Stomach (tissue), 9 donors: ENCODE results near the gene PRR14L. TPM values are rescaled to one million over a fixed set of nuclear protein-coding genes. Genes with fewer than 3 reads are reported as not detected.
A peak's percentile ranks its signal among the peaks of the same experiment; 100 is the strongest.

Source experiments
- DNase-seq, 2 donors: peaks; one replicate each; pipeline versions ENCODE4 v3.0.0 to v3.0.0-alpha.2; 2013 to 2019
- H3K27ac ChIP-seq, 5 donors: fragments of 200-600 bp in 4 of 5; sonication (generic) in 4 of 5; one replicate each; pipeline ENCODE4 v1.5.1; 2013 to 2019; ENCODE audit warnings: mild to moderate bottlenecking in 1 of 5, moderate library complexity in 1 of 5
- H3K27me3 ChIP-seq, 3 donors: fragments of 200-600 bp; sonication (generic); one replicate each; pipeline ENCODE4 v1.5.1; 2017 to 2019; ENCODE audit warnings: mixed run types in 1 of 3
- H3K36me3 ChIP-seq, 4 donors: fragments of 200-600 bp; sonication (generic); 1 replicate in 3 of 4; 2 replicates in 1 of 4; pipeline ENCODE4 v1.5.1; 2016 to 2019
- H3K4me1 ChIP-seq, 4 donors: fragments of 200-600 bp; sonication (generic); one replicate each; pipeline ENCODE4 v1.5.1; 2016 to 2019
- H3K4me3 ChIP-seq, 4 donors: fragments of 200-600 bp; sonication (generic) in 3 of 4; one replicate each; pipeline ENCODE4 v1.5.1; 2016 to 2019; ENCODE audit warnings: mild to moderate bottlenecking in 1 of 4
- H3K9me3 ChIP-seq, 4 donors: fragments of 200-600 bp; sonication (generic); one replicate each; pipeline ENCODE4 v1.5.1; 2016 to 2019
- CTCF ChIP-seq, 7 experiments: fragments of 450-650 bp in 4 of 7; fragments of 200-600 bp in 3 of 7; sonication (generic) in 3 of 7; IDR thresholded peaks; one replicate each; pipeline ENCODE4 v1.5.1; 2016 to 2019; ENCODE audit warnings: antibody characterized with exemption in 7 of 7, control low read depth in 2 of 7, mild to moderate bottlenecking in 1 of 7
- EP300 ChIP-seq: sonication (generic); formaldehyde crosslinking; IDR thresholded peaks from one replicate; pipeline ENCODE4 v1.6.1; 2017; ENCODE audit warnings: antibody characterized with exemption
- POLR2A ChIP-seq, 4 donors: fragments of 450-650 bp; IDR thresholded peaks; one replicate each; pipeline ENCODE4 v1.6.1; 2016; ENCODE audit warnings: antibody characterized with exemption in 4 of 4, control low read depth in 2 of 4, mild to moderate bottlenecking in 1 of 4, moderate library complexity in 1 of 4
- POLR2AphosphoS5 ChIP-seq, 3 donors: sonication (generic); formaldehyde crosslinking; IDR thresholded peaks; one replicate each; pipeline ENCODE4 v1.6.1; 2016; ENCODE audit warnings: antibody characterized with exemption in 3 of 3
- WGBS, 5 donors: extraction: QIAGEN DNeasy Blood & Tissue Kit in 3 of 5; methylation state at CpG; one replicate each; pipeline versions ENCODE4 v1.1.5 to v1.1.7; 2013 to 2018; 5-methylcytosine and 5-hydroxymethylcytosine counted together
- intact Hi-C: fragments of 100-400 bp; cut with DNase I; formaldehyde crosslinking; loops from one replicate; pipeline ENCODE4 v1.15.1; 2023; ENCODE audit warnings: low total_unique reads
- polyA plus RNA-seq, 3 donors: library from polyadenylated mRNA; stranded (reverse); fragments of 200-250 nt; gene quantifications; one replicate each; pipeline ENCODE4 v1.2.3, GENCODE V29; 2013
- total RNA-seq, 5 donors: library from RNA; depleted of rRNA; stranded (reverse); fragments of >200 nt; gene quantifications; one replicate each; pipeline versions ENCODE4 v1.1.0 to v1.2.3, GENCODE V29; 2014 to 2016
- donor health status: healthy with polysubstance abuse.
- donor health status: Bipolar disorder and iron deficiency.
- donor health status: healthy.

PRR14L gene
- total and polyA plus RNA-seq, 8 donors: 4.0 to 193 (median 26.6) TPM

GRCh38 chr22:31692186-31692886 is 57.6 kb downstream of the PRR14L start:
- H3K4me3 ChIP-seq: no peak overlapping the region
- 94 to 100% (median 100%) methylated on average over 1 of the region's 1 CpG for WGBS, 5 donors
- no peak for DNase-seq
- no peaks in the 10 kb centered on the region for H3K27me3 ChIP-seq
- TF ChIP-seq EP300 (no peak), POLR2AphosphoS5 (IDR thresholded peaks at IDR 0.05) (no peak), CTCF (IDR thresholded peaks at IDR 0.05) (no peak), POLR2A (IDR thresholded peaks at IDR 0.05) (no peak)
- no peaks in the 10 kb centered on the region for H3K9me3 ChIP-seq
- intact Hi-C loops: no loop called here
- no peak overlapping the region for H3K27ac ChIP-seq
- no peaks in the 10 kb centered on the region for H3K4me1 ChIP-seq
- peaks cover 33 to 99% (median 98%) of the 10 kb centered on the region in 4 donors for H3K36me3 ChIP-seq

- Histone ChIP-seq H3K4me3 (no peak overlapping the region), H3K27ac (no peak overlapping the region), H3K27me3 (no peaks in the 10 kb centered on the region), H3K36me3 (peaks cover 39 to 99% (median 98%) of the 10 kb centered on the region in 4 donors), H3K4me1 (no peaks in the 10 kb centered on the region), H3K9me3 (no peaks in the 10 kb centered on the region)
- intact Hi-C loops: no loop called here
- WGBS, 5 donors: 96 to 98% (median 97%) methylated on average over 3 of the region's 3 CpGs
- no peak for TF ChIP-seq CTCF (IDR thresholded peaks at IDR 0.05)
- no peak for DNase-seq
Observed at GRCh38 chr22:31691408-31691807, 58.5 kb downstream of the PRR14L start.

GRCh38 chr22:31683181-31684105 is 66.5 kb downstream of the PRR14L start:
- Histone ChIP-seq H3K27ac (peak overlapping the region in 1 of 5 donors; percentile 57), H3K4me3 (no peak overlapping the region), H3K27me3 (no peaks in the 10 kb centered on the region), H3K9me3 (no peaks in the 10 kb centered on the region), H3K4me1 (peaks cover 0 to 26% (median 10%) of the 10 kb centered on the region in 4 donors), H3K36me3 (peaks cover 39 to 60% (median 59%) of the 10 kb centered on the region in 4 donors)
- intact Hi-C loops: no loop called here
- no peak for TF ChIP-seq EP300
- no peak for TF ChIP-seq CTCF (IDR thresholded peaks at IDR 0.05)
- no peak for TF ChIP-seq POLR2AphosphoS5 (IDR thresholded peaks at IDR 0.05)
- no peak for TF ChIP-seq POLR2A (IDR thresholded peaks at IDR 0.05)
- WGBS, 5 donors: 82 to 95% (median 90%) methylated on average over 13 of the region's 13 CpGs
- DNase-seq: no peak

GRCh38 chr22:31682751-31683150 is 67.2 kb downstream of the PRR14L start:
- H3K27me3 ChIP-seq: no peaks in the 10 kb centered on the region
- no peak for DNase-seq
- H3K9me3 ChIP-seq: no peaks in the 10 kb centered on the region
- H3K4me1 ChIP-seq: peaks cover 0 to 26% (median 10%) of the 10 kb centered on the region in 4 donors
- intact Hi-C loops: no loop called here
- H3K4me3 ChIP-seq: no peak overlapping the region
- TF ChIP-seq POLR2AphosphoS5 (IDR thresholded peaks at IDR 0.05) (no peak), CTCF (IDR thresholded peaks at IDR 0.05) (no peak), EP300 (no peak), POLR2A (IDR thresholded peaks at IDR 0.05) (no peak)
- H3K36me3 ChIP-seq: peaks cover 37 to 53% (median 52%) of the 10 kb centered on the region in 4 donors
- peak overlapping the region in 2 of 5 donors; percentile 24 to 57 for H3K27ac ChIP-seq
- WGBS, 5 donors: 84 to 96% (median 92%) methylated on average over 4 to 7 of the region's 7 CpGs
